HepG2 (cell line): Measurements from ENCODE around the gene KDM5B. TPM values are rescaled to one million over a fixed set of nuclear protein-coding genes. Genes with fewer than 3 reads are reported as not detected.

Experiments
- ARID5B ChIP-seq: IDR thresholded peaks from 2 replicates; pipeline ENCODE4 v1.4.0; 2020; ENCODE audit warnings: mild to moderate bottlenecking, missing genetic modification reagents
- ATAD3A ChIP-seq: sonication (generic); formaldehyde crosslinking; IDR thresholded peaks from 2 replicates; pipeline ENCODE4 v1.4.0; 2020; ENCODE audit warnings: missing genetic modification reagents
- BORCS8-MEF2B ChIP-seq: sonication (generic); formaldehyde crosslinking; IDR thresholded peaks from 2 replicates; pipeline ENCODE4 v1.8.0; 2022; ENCODE audit warnings: mild to moderate bottlenecking, missing genetic modification reagents
- FOXP4 ChIP-seq: sonication (generic); formaldehyde crosslinking; IDR thresholded peaks from 2 replicates; pipeline ENCODE4 v1.4.0; 2020; ENCODE audit warnings: missing genetic modification reagents
- GABPB1 ChIP-seq: IDR thresholded peaks from 2 replicates; pipeline ENCODE4 v1.6.1; 2016; ENCODE audit warnings: mild to moderate bottlenecking, missing genetic modification reagents, moderate library complexity, missing compliant biosample characterization
- NCOR1 ChIP-seq: fragments of 200-600 bp; sonication (generic); IDR thresholded peaks from 2 replicates; pipeline ENCODE4 v1.7.0; 2017; ENCODE audit warnings: antibody characterized with exemption, low read length, borderline replicate concordance
- PHF21A ChIP-seq: sonication (generic); formaldehyde crosslinking; IDR thresholded peaks from 2 replicates; pipeline ENCODE4 v1.5.0; 2020; ENCODE audit warnings: mild to moderate bottlenecking, missing genetic modification reagents
- RAD51 ChIP-seq: fragments of 450-650 bp; IDR thresholded peaks from 2 replicates; pipeline ENCODE4 v1.6.1; 2016; ENCODE audit warnings: borderline replicate concordance
- REPIN1 ChIP-seq: sonication (generic); formaldehyde crosslinking; IDR thresholded peaks from 2 replicates; pipeline ENCODE4 v1.8.0; 2022; ENCODE audit warnings: missing genetic modification reagents, low read depth, mild to moderate bottlenecking, borderline replicate concordance
- SNAPC4 ChIP-seq: sonication (generic); formaldehyde crosslinking; IDR thresholded peaks from 2 replicates; pipeline ENCODE4 v1.4.0; 2020; ENCODE audit warnings: mild to moderate bottlenecking, missing genetic modification reagents
- SNRNP70 ChIP-seq: fragments of 200-400 bp; formaldehyde crosslinking; IDR thresholded peaks from 2 replicates; pipeline ENCODE4 v1.6.1; 2017; ENCODE audit warnings: mild to moderate bottlenecking, low read depth, low read length, moderate library complexity
- SOX13 ChIP-seq, 3 experiments: fragments of 450-650 bp in 1 of 3; sonication (generic) in 1 of 3; formaldehyde crosslinking in 1 of 3; IDR thresholded peaks in 2 of 3; conservative IDR thresholded peaks in 1 of 3; 2 replicates each; pipeline versions ENCODE4 v1.5.0 to v1.6.1; 2016 to 2020; ENCODE audit warnings: antibody characterized with exemption in 1 of 3, mild to moderate bottlenecking in 1 of 3, missing compliant biosample characterization in 1 of 3, missing genetic modification reagents in 1 of 3, moderate library complexity in 1 of 3
- TARDBP ChIP-seq: sonication (generic); formaldehyde crosslinking; IDR thresholded peaks from 2 replicates; pipeline ENCODE4 v1.8.0; 2022; ENCODE audit warnings: mild to moderate bottlenecking, missing genetic modification reagents
- TBX2 ChIP-seq: sonication (generic); formaldehyde crosslinking; IDR thresholded peaks from 2 replicates; pipeline ENCODE4 v1.5.0; 2020; ENCODE audit warnings: missing genetic modification reagents, mild to moderate bottlenecking, borderline replicate concordance
- ZBTB7B ChIP-seq: sonication (generic); formaldehyde crosslinking; IDR thresholded peaks from 2 replicates; pipeline ENCODE4 v1.4.0; 2020; ENCODE audit warnings: missing genetic modification reagents
- ZNF160 ChIP-seq: sonication (generic); formaldehyde crosslinking; IDR thresholded peaks from 2 replicates; pipeline ENCODE4 v1.8.0; 2022; ENCODE audit warnings: mild to moderate bottlenecking, inconsistent platforms, missing genetic modification reagents
- ZNF496 ChIP-seq: sonication (generic); formaldehyde crosslinking; IDR thresholded peaks from 2 replicates; pipeline ENCODE4 v1.8.1; 2023; ENCODE audit warnings: mild to moderate bottlenecking, moderate library complexity, missing genetic modification reagents; ENCODE audit not compliant: insufficient replicate concordance
- ZNF549 ChIP-seq: sonication (generic); formaldehyde crosslinking; IDR thresholded peaks from 2 replicates; pipeline ENCODE4 v1.5.0; 2020; ENCODE audit warnings: missing genetic modification reagents
- polyA plus RNA-seq, 8 experiments: library from polyadenylated mRNA; depleted of rRNA in 3 of 8; stranded (reverse) in 7 of 8; unstranded in 1 of 8; fragments of >200 nt; fragmentation: Illumina TruSeq in 4 of 8; extraction: Trizol in 4 of 8; gene quantifications; 2 replicates each; pipeline versions ENCODE4 v1.2.1 to v1.2.3, GENCODE V29; 2011 to 2016; ENCODE audit warnings: low read depth in 4 of 8, missing spikeins in 1 of 8, mixed read lengths in 1 of 8; ENCODE audit not compliant: insufficient read depth in 1 of 8
- total RNA-seq, 5 experiments: library from RNA; depleted of rRNA; stranded (reverse); fragments of >200 nt; fragmentation: Illumina TruSeq; extraction: Trizol; gene quantifications; 2 replicates each; pipeline ENCODE4 v1.2.3, GENCODE V29; 2016; ENCODE audit warnings: low read depth in 1 of 5

The KDM5B gene
- total and polyA plus RNA-seq, 2 of the 13 experiments (the other 11 are each of a cell fraction or from before 2014, with no cell fraction given): 34.2 to 35.4 TPM

GRCh38 chr1:202857136-202857610 is 49.0 kb upstream of the KDM5B start (continued):
- TF ChIP-seq ZBTB7B (CRISPR knock-in tag) (peak; percentile 70; the same call in 1 of the 2 replicates), NCOR1 (peak; percentile 56; the same call in 1 of the 2 replicates), PHF21A (CRISPR knock-in tag) (0 out of 2 replicates have a peak, but pooled peaks have one; percentile 24), ZNF549 (no peak), TBX2 (0 out of 2 replicates have a peak, but pooled peaks have one; percentile 18), ZNF496 (CRISPR knock-in tag) (no peak), SNRNP70 (no peak), GABPB1 (CRISPR knock-in tag) (peak; percentile 13; the same call in 1 of the 2 replicates), TARDBP (peak; percentile 60), SNAPC4 (CRISPR knock-in tag) (no peak), RAD51 (no peak), FOXP4 (peak; percentile 39; the same call in 1 of the 2 replicates), SOX13 (IDR thresholded peaks at IDR 0.05) (no peak), SOX13 (CRISPR knock-in tag; conservative IDR thresholded peaks at IDR 0.05 in 1 of 2, IDR thresholded peaks at IDR 0.05 in 1 of 2) (peak in 1 of 2 experiments; percentile 28; a peak in 1 of 4 replicates), REPIN1 (CRISPR knock-in tag) (peak; percentile 53; the same call in 1 of the 2 replicates), BORCS8-MEF2B (0 out of 2 replicates have a peak, but pooled peaks have one; percentile 74), ZNF160 (CRISPR knock-in tag) (no peak), ARID5B (CRISPR knock-in tag) (peak; percentile 63), ATAD3A (no peak)
